Measurements from ENCODE around the gene KDM5A.

KDM5A gene

DNA sequence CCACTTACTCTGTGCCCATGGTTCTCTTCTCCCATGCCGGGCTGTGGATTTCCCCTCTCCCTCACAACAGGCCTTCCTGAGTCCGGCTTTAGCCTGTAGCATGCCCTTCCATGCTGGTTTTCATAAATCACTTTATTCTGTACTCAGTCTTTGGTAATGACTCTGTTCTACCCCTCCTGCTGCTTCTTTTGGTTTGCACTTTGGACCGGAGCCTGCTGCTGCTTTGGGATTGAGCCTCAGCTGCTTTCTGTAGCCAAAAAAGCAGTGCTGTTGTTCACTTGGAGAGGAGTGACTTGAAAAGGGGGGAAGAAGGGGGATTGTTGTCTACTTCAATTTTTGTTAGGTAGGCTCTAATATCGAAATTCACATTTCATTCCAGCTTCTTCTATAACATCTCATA is 118.0 kb downstream of the KDM5A start:
- H3K4me1 ChIP-seq (ENCODE audit: insufficient read depth, insufficient read length), result no peaks in the 10 kb centered on the region
- DNase-seq (ENCODE audit: low read depth, low spot score), result no peak
- H3K9me3 ChIP-seq (ENCODE audit: insufficient read depth, low read length), result peaks cover 16% of the 10 kb centered on the region
- no peak for TF ChIP-seq ZNF274 (IDR thresholded peaks at IDR 0.05; ENCODE audit: low read depth, low read length)
- no peaks in the 10 kb centered on the region for H3K36me3 ChIP-seq (ENCODE audit: insufficient read depth, insufficient read length, low read length)
- no peak overlapping the region for H3K9ac ChIP-seq (ENCODE audit: insufficient read length, low read depth)
- no peaks in the 10 kb centered on the region for H3K27me3 ChIP-seq (ENCODE audit: insufficient read depth, insufficient read length)
- H3K4me3 ChIP-seq (ENCODE audit: insufficient read length, low read depth), result no peak overlapping the region

GRCh38 chr12:269191-269590 is 119.9 kb downstream of the KDM5A start:
- H3K9ac ChIP-seq (ENCODE audit: insufficient read length, low read depth), result no peak overlapping the region
- no peaks in the 10 kb centered on the region for H3K27me3 ChIP-seq (ENCODE audit: insufficient read depth, insufficient read length)
- no peak for DNase-seq (ENCODE audit: low read depth, low spot score)
- TF ChIP-seq YY1 (IDR thresholded peaks at IDR 0.05; ENCODE audit: insufficient read depth, insufficient read length) (no peak), SUZ12 (IDR thresholded peaks at IDR 0.05; ENCODE audit: extremely low read depth, insufficient read depth, insufficient read length) (no peak), ZNF274 (IDR thresholded peaks at IDR 0.05; ENCODE audit: low read depth, low read length) (no peak)
- no peaks in the 10 kb centered on the region for H3K4me1 ChIP-seq (ENCODE audit: insufficient read depth, insufficient read length)
- no peaks in the 10 kb centered on the region for H3K36me3 ChIP-seq (ENCODE audit: insufficient read depth, insufficient read length, low read length)
- H3K9me3 ChIP-seq (ENCODE audit: insufficient read depth, low read length), result peaks cover 16% of the 10 kb centered on the region
- no peak overlapping the region for H3K4me3 ChIP-seq (ENCODE audit: insufficient read length, low read depth)

DNA sequence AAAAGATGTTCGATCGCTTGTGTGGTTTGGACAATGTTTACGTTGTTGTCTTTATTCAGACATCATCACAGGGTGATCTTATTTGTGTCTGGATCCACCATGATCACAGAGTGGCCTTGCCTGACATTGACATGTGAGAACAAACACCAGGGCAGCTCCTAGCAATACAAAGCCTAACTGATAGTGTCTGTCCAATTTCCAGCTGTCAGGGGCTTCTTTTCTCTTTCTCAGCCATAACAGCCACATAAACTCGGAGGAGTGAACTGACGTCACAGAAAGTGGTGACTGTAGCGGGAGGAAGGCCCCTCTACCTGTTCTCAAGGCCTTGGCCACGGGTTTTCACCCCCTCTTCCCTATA is 120.7 kb downstream of the KDM5A start:
- Histone ChIP-seq H3K27me3 (ENCODE audit: insufficient read depth, insufficient read length) (no peaks in the 10 kb centered on the region), H3K9ac (ENCODE audit: insufficient read length, low read depth) (no peak overlapping the region), H3K9me3 (ENCODE audit: insufficient read depth, low read length) (peaks cover 8% of the 10 kb centered on the region), H3K4me1 (ENCODE audit: insufficient read depth, insufficient read length) (no peaks in the 10 kb centered on the region), H3K4me3 (ENCODE audit: insufficient read length, low read depth) (no peak overlapping the region), H3K36me3 (ENCODE audit: insufficient read depth, insufficient read length, low read length) (no peaks in the 10 kb centered on the region)
- DNase-seq (ENCODE audit: low read depth, low spot score), result no peak
- TF ChIP-seq ZNF274 (IDR thresholded peaks at IDR 0.05; ENCODE audit: low read depth, low read length) (no peak), SUZ12 (IDR thresholded peaks at IDR 0.05; ENCODE audit: extremely low read depth, insufficient read depth, insufficient read length) (no peak), YY1 (IDR thresholded peaks at IDR 0.05; ENCODE audit: insufficient read depth, insufficient read length) (no peak)

- Histone ChIP-seq H3K4me1 (ENCODE audit: insufficient read depth, insufficient read length) (peaks cover 2% of the 10 kb centered on the region), H3K9ac (ENCODE audit: insufficient read length, low read depth) (no peak overlapping the region), H3K36me3 (ENCODE audit: insufficient read depth, insufficient read length, low read length) (no peaks in the 10 kb centered on the region), H3K4me3 (ENCODE audit: insufficient read length, low read depth) (no peak overlapping the region), H3K27me3 (ENCODE audit: insufficient read depth, insufficient read length) (no peaks in the 10 kb centered on the region), H3K9me3 (ENCODE audit: insufficient read depth, low read length) (peaks cover 2% of the 10 kb centered on the region)
- TF ChIP-seq YY1 (IDR thresholded peaks at IDR 0.05; ENCODE audit: insufficient read depth, insufficient read length) (no peak), ZNF274 (IDR thresholded peaks at IDR 0.05; ENCODE audit: low read depth, low read length) (no peak), SUZ12 (IDR thresholded peaks at IDR 0.05; ENCODE audit: extremely low read depth, insufficient read depth, insufficient read length) (no peak)
- no peak for DNase-seq (ENCODE audit: low read depth, low spot score)
Measured at GRCh38 chr12:267581-268482, 121.3 kb downstream of the KDM5A start.

DNA sequence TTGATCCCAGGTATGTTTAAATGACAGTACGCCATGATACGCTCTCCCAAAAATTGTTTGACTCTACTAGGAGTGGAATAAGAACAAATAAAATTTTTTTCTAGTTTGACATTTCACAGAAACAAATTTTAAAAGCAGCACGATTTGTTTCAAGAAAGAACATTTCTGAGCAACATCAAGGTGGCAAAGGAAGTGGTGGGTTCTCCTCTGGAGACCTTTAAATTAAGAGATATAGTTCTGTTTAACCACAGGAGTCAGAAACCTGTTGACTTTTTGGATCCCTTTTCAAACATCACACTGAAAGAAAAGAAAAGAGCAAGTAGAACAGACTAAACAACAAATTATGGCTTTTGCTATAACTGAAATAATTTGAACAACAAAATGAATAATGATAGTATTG is 124.0 kb downstream of the KDM5A start:
- H3K27me3 ChIP-seq (ENCODE audit: insufficient read depth, insufficient read length), result no peaks in the 10 kb centered on the region

GRCh38 chr12:264269-264668 is 124.9 kb downstream of the KDM5A start:
- no peak for TF ChIP-seq ZNF274 (IDR thresholded peaks at IDR 0.05; ENCODE audit: low read depth, low read length)
- TF ChIP-seq SUZ12 (IDR thresholded peaks at IDR 0.05; ENCODE audit: extremely low read depth, insufficient read depth, insufficient read length), result no peak
- no peak for TF ChIP-seq YY1 (IDR thresholded peaks at IDR 0.05; ENCODE audit: insufficient read depth, insufficient read length)
- H3K4me1 ChIP-seq (ENCODE audit: insufficient read depth, insufficient read length), result peaks cover 3% of the 10 kb centered on the region
- H3K36me3 ChIP-seq (ENCODE audit: insufficient read depth, insufficient read length, low read length), result no peaks in the 10 kb centered on the region
- no peak overlapping the region for H3K9ac ChIP-seq (ENCODE audit: insufficient read length, low read depth)
- H3K4me3 ChIP-seq (ENCODE audit: insufficient read length, low read depth), result no peak overlapping the region
- H3K9me3 ChIP-seq (ENCODE audit: insufficient read depth, low read length), result no peaks in the 10 kb centered on the region
- H3K27me3 ChIP-seq (ENCODE audit: insufficient read depth, insufficient read length), result no peaks in the 10 kb centered on the region
- DNase-seq (ENCODE audit: low read depth, low spot score), result no peak

More for the DNA sequence above, 124.0 kb downstream of the KDM5A start:
- Histone ChIP-seq H3K9ac (ENCODE audit: insufficient read length, low read depth) (no peak overlapping the region), H3K4me1 (ENCODE audit: insufficient read depth, insufficient read length) (peaks cover 3% of the 10 kb centered on the region), H3K9me3 (ENCODE audit: insufficient read depth, low read length) (no peaks in the 10 kb centered on the region), H3K36me3 (ENCODE audit: insufficient read depth, insufficient read length, low read length) (no peaks in the 10 kb centered on the region), H3K4me3 (ENCODE audit: insufficient read length, low read depth) (no peak overlapping the region)
- TF ChIP-seq ZNF274 (IDR thresholded peaks at IDR 0.05; ENCODE audit: low read depth, low read length) (no peak), YY1 (IDR thresholded peaks at IDR 0.05; ENCODE audit: insufficient read depth, insufficient read length) (no peak), SUZ12 (IDR thresholded peaks at IDR 0.05; ENCODE audit: extremely low read depth, insufficient read depth, insufficient read length) (no peak)
- DNase-seq (ENCODE audit: low read depth, low spot score), result no peak

DNA sequence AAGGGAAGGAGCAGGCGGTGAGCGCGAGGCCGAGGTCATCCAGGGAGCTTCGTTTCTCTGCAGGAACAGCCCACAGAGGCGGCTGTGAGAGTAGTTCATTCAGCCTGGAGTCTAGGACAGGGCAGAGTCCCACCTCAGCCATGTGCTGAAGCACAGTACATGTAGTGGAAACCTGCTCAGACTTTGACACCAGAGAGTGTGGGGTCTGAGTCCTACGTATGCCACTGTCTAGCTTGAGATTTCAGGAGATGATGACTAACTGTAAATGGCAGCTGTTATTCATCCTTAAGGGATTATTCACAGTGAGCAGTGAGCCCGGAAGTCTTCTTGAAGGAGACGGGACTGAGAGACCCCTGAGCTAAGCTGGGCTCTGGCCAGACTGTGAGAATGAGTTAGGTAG is 125.5 kb downstream of the KDM5A start:
- DNase-seq (ENCODE audit: low read depth, low spot score), result no peak
- Histone ChIP-seq H3K36me3 (ENCODE audit: insufficient read depth, insufficient read length, low read length) (no peaks in the 10 kb centered on the region), H3K27me3 (ENCODE audit: insufficient read depth, insufficient read length) (no peaks in the 10 kb centered on the region), H3K4me1 (ENCODE audit: insufficient read depth, insufficient read length) (peaks cover 3% of the 10 kb centered on the region), H3K9ac (ENCODE audit: insufficient read length, low read depth) (no peak overlapping the region), H3K4me3 (ENCODE audit: insufficient read length, low read depth) (no peak overlapping the region), H3K9me3 (ENCODE audit: insufficient read depth, low read length) (no peaks in the 10 kb centered on the region)
- TF ChIP-seq ZNF274 (IDR thresholded peaks at IDR 0.05; ENCODE audit: low read depth, low read length) (no peak), SUZ12 (IDR thresholded peaks at IDR 0.05; ENCODE audit: extremely low read depth, insufficient read depth, insufficient read length) (no peak), YY1 (IDR thresholded peaks at IDR 0.05; ENCODE audit: insufficient read depth, insufficient read length) (no peak)

Data from NT2/D1 (cell line).